CD4-positive, CD25-positive, alpha-beta regulatory T cell (primary cell): ENCODE data around the gene SLC2A9. TPM values are rescaled to one million over a fixed set of nuclear protein-coding genes. Genes with fewer than 3 reads are reported as not detected.

ENCODE experiments used
- ATAC-seq, 2 donors: fragments of 150-1000 bp; cut with Tn5 transposase; one replicate each; pipeline ENCODE4 v1.10.0; 2021; ENCODE audit warnings: low read depth in 2 of 2, moderate number of reproducible peaks in 2 of 2, moderate library complexity in 1 of 2
- DNase-seq, 3 donors: peaks; one replicate each; pipeline versions ENCODE4 v3.0.0 to v3.0.0-alpha.2; 2012 to 2022; ENCODE audit warnings: mixed read lengths in 1 of 3
- H3K27ac ChIP-seq: one replicate; pipeline ENCODE4 v1.7.0; 2013; ENCODE audit warnings: mild to moderate bottlenecking, low read length; ENCODE audit not compliant: insufficient read depth, poor library complexity, severe bottlenecking
- H3K27me3 ChIP-seq: one replicate; pipeline ENCODE4 v1.7.0; 2013; ENCODE audit warnings: low read length; ENCODE audit not compliant: control insufficient read depth, insufficient read depth
- H3K36me3 ChIP-seq: one replicate; pipeline ENCODE4 v1.7.0; 2013; ENCODE audit warnings: mild to moderate bottlenecking, low read length, moderate library complexity; ENCODE audit not compliant: control insufficient read depth, insufficient read depth
- H3K4me1 ChIP-seq: 2 replicates; pipeline ENCODE4 v1.7.0; 2013; ENCODE audit warnings: mild to moderate bottlenecking, low read length; ENCODE audit not compliant: insufficient read depth, control insufficient read depth, poor library complexity, severe bottlenecking
- H3K4me3 ChIP-seq: one replicate; pipeline ENCODE4 v1.7.0; 2013; ENCODE audit warnings: low read depth, mild to moderate bottlenecking, low read length, moderate library complexity
- H3K9me3 ChIP-seq, 2 experiments: 1 replicate in 1 of 2; 2 replicates in 1 of 2; pipeline ENCODE4 v1.7.0; 2013; ENCODE audit warnings: low read length in 2 of 2, mild to moderate bottlenecking in 1 of 2, moderate library complexity in 1 of 2; ENCODE audit not compliant: control insufficient read depth in 2 of 2
- H3K27ac Mint-ChIP-seq, 3 donors: one replicate each; pipeline ENCODE4 v1.8.0; 2020 to 2022; ENCODE audit warnings: mild to moderate bottlenecking in 3 of 3, mixed read lengths in 3 of 3, moderate library complexity in 2 of 3
- H3K27me3 Mint-ChIP-seq: one replicate; pipeline ENCODE4 v1.8.0; 2022; ENCODE audit warnings: mild to moderate bottlenecking, mixed read lengths
- H3K36me3 Mint-ChIP-seq: one replicate; pipeline ENCODE4 v1.8.0; 2020; ENCODE audit warnings: mixed read lengths
- H3K4me1 Mint-ChIP-seq, 4 donors: one replicate each; pipeline ENCODE4 v1.8.0; 2020 to 2022; ENCODE audit warnings: mixed read lengths in 4 of 4, mild to moderate bottlenecking in 1 of 4
- H3K4me3 Mint-ChIP-seq, 4 donors: one replicate each; pipeline ENCODE4 v1.8.0; 2020 to 2022; ENCODE audit warnings: mild to moderate bottlenecking in 4 of 4, mixed read lengths in 4 of 4, moderate library complexity in 3 of 4
- H3K9me3 Mint-ChIP-seq, 7 donors: one replicate each; pipeline ENCODE4 v1.8.0; 2020 to 2022; ENCODE audit warnings: mixed read lengths in 7 of 7, mild to moderate bottlenecking in 3 of 7, moderate library complexity in 2 of 7
- polyA plus RNA-seq, 4 donors: library from polyadenylated mRNA; unstranded; fragments of 300-500 nt; fragmentation: Illumina TruSeq; gene quantifications; one replicate each; pipeline ENCODE4 v1.2.3, GENCODE V29; 2021
- total RNA-seq: library from RNA; stranded (reverse); gene quantifications from one replicate; pipeline ENCODE4 v1.2.3, GENCODE V29; 2022

Gene SLC2A9
- total and polyA plus RNA-seq, 5 donors from 2014 or later = 0.41 to 5.7 (median 0.81) TPM

DNA sequence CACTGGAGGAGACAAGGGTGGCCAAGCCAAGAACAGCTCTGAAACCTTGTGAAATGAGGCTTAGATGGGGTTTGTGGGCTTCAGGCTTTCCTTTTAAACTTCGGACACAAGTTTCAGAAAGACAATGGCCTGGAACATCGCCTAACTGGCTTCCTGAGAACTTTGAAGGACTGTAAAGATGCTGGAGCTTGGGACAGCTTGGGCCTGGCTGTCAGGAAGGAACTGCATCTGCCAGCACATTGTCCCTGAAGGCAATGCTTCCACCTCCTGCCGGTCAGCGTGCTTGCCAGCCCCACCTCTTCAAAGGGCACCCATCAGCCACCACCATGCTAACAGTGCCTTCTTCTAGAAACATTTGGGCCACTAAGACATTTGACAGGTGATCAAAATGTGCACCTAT, 132.0 kb downstream of the SLC2A9 start:
- Mint-ChIP-seq H3K4me3 (no peak overlapping the region), H3K4me1 (no peaks in the 10 kb centered on the region), H3K9me3 (peaks cover 0 to 1% (median 0%) of the 10 kb centered on the region in 7 donors), H3K27ac (no peak overlapping the region), H3K36me3 (no peaks in the 10 kb centered on the region), H3K27me3 (no peaks in the 10 kb centered on the region)
- H3K9me3 ChIP-seq = no peaks in the 10 kb centered on the region
- H3K27ac ChIP-seq = no peak overlapping the region
- DNase-seq (no peak), ATAC-seq (no peak)
- H3K4me1 ChIP-seq = no peaks in the 10 kb centered on the region
- H3K4me3 ChIP-seq = no peak overlapping the region
- H3K36me3 ChIP-seq = no peaks in the 10 kb centered on the region
- no peaks in the 10 kb centered on the region for H3K27me3 ChIP-seq

DNA sequence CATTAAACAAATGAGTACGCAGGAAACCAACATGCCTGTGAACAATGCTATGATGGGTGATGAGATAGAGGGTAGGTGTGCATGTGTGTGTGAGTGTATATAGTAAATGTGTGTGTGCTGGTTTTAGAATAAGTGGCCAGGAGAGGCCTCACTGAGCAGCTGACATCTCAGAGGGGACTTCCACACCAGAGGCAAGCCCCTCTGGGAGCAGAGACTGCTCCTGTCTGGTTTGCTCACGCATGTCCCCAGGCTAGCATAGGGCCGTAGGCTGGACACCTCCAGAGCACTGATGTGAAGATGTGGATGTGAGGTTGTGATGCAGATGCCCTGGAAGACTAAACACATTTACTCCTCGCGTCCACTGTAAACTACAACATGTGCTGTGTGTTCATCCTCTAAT, 135.3 kb downstream of the SLC2A9 start:
- H3K4me3 Mint-ChIP-seq = no peak overlapping the region
- ATAC-seq = no peak

DNA sequence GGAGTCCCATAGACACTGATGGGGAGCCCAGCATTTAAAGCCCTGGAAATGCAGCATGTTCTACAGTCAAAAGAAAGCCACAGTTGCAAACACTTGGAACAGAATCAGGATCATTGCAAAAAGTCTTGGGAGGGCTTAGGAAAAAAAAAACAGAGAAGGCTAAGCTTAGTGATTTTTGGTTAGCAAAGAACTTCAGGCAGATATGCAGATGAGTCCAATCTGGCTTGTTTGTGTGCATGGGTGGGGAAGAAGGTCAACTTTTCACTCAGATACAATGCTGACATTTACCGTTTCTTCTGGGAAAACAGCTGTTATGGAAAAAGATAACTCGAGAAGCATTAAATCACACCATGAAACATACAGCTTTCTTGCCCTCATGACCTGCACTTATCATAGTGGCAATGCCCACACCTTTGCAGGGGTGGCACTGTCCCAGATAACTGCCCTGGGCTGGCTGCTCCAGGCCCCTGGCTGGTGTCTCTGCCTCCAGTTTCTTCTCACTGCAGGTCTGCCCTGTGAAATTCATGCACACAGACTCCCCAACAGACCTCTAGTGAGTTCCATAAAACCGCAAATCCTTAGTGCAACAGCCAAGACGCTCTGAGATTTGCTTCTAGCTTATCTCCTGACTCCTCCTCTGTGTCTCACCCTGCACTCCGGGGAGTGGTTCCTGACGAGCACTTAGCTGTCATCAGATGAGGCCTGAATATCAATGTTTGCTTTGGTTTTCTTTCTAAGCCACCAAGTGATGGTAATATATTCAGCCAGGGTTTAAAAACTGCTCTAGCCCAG, 140.7 kb downstream of the SLC2A9 start:
- DNase-seq (no peak), ATAC-seq (no peak)
- no peaks in the 10 kb centered on the region for H3K36me3 ChIP-seq
- Mint-ChIP-seq H3K36me3 (no peaks in the 10 kb centered on the region), H3K9me3 (no peaks in the 10 kb centered on the region), H3K4me3 (no peak overlapping the region), H3K27ac (no peak overlapping the region), H3K27me3 (no peaks in the 10 kb centered on the region), H3K4me1 (no peaks in the 10 kb centered on the region)
- H3K4me3 ChIP-seq = no peak overlapping the region
- H3K27ac ChIP-seq = no peak overlapping the region
- no peaks in the 10 kb centered on the region for H3K9me3 ChIP-seq
- no peaks in the 10 kb centered on the region for H3K4me1 ChIP-seq
- peaks cover 2% of the 10 kb centered on the region for H3K27me3 ChIP-seq

More for the DNA sequence above, 135.3 kb downstream of the SLC2A9 start:
- H3K27ac ChIP-seq = no peak overlapping the region
- H3K27me3 ChIP-seq = no peaks in the 10 kb centered on the region
- peaks cover 0 to 1% (median 0%) of the 10 kb centered on the region in 7 donors for H3K9me3 Mint-ChIP-seq
- H3K9me3 ChIP-seq = no peaks in the 10 kb centered on the region
- H3K27me3 Mint-ChIP-seq = no peaks in the 10 kb centered on the region
- H3K36me3 ChIP-seq = no peaks in the 10 kb centered on the region
- H3K4me3 ChIP-seq = no peak overlapping the region
- H3K36me3 Mint-ChIP-seq = no peaks in the 10 kb centered on the region
- H3K4me1 ChIP-seq = no peaks in the 10 kb centered on the region
- no peak for DNase-seq
- no peaks in the 10 kb centered on the region for H3K4me1 Mint-ChIP-seq
- no peak overlapping the region for H3K27ac Mint-ChIP-seq

DNA sequence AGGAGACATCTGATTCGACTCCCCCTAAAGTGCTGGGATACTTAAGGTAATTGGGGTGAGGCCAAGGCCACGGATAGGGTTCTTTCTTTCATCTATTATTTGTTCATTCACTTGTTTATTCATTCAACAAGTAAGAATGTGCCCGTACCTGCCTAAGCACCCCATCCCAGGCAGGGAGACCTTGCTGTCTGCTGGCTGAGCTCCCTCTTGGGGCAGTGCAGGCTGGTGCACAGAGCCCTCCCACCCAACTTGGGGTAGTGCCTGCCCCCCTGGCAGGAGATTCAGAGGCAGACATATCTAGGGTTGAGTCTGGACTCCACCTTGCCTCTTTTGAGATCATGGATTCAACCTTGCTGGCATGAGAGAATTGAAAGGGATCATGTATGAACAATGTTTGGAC, 144.2 kb downstream of the SLC2A9 start:
- ATAC-seq = no peak
- Histone ChIP-seq H3K4me1 (no peaks in the 10 kb centered on the region), H3K36me3 (no peaks in the 10 kb centered on the region), H3K4me3 (no peak overlapping the region), H3K27me3 (peaks cover 2% of the 10 kb centered on the region), H3K9me3 (no peaks in the 10 kb centered on the region), H3K27ac (no peak overlapping the region)
- H3K27ac Mint-ChIP-seq = no peak overlapping the region
- H3K9me3 Mint-ChIP-seq = peaks cover 0 to 3% (median 0%) of the 10 kb centered on the region in 7 donors
- no peaks in the 10 kb centered on the region for H3K27me3 Mint-ChIP-seq
- H3K36me3 Mint-ChIP-seq = no peaks in the 10 kb centered on the region
- H3K4me3 Mint-ChIP-seq = no peak overlapping the region
- H3K4me1 Mint-ChIP-seq = no peaks in the 10 kb centered on the region
- no peak for DNase-seq

DNA sequence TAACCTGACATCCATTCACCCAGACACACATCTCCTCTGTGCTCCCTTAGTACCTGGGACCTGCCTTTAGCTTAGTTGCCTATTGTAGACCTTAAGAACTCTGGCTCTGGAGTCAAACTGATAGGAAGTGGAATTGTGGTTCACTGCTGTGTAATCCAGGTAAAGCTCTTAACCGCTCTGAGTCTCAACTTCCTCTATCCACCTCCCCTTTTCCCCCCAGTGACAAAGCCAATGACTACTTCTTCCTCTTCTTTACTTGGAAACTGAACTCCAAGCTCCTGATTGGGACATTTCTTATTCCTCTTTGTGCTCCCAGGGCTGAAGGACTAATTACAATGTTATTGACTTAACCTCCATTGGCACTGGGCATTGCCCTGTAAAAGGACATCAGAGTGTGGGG, 145.8 kb downstream of the SLC2A9 start:
- Histone ChIP-seq H3K36me3 (no peaks in the 10 kb centered on the region), H3K4me1 (no peaks in the 10 kb centered on the region), H3K27me3 (peaks cover 2% of the 10 kb centered on the region), H3K27ac (no peak overlapping the region), H3K9me3 (no peaks in the 10 kb centered on the region), H3K4me3 (no peak overlapping the region)
- ATAC-seq (no peak), DNase-seq (no peak)
- H3K36me3 Mint-ChIP-seq = no peaks in the 10 kb centered on the region
- H3K9me3 Mint-ChIP-seq = peaks cover 0 to 3% (median 0%) of the 10 kb centered on the region in 7 donors
- no peaks in the 10 kb centered on the region for H3K4me1 Mint-ChIP-seq
- H3K27me3 Mint-ChIP-seq = no peaks in the 10 kb centered on the region
- H3K4me3 Mint-ChIP-seq = no peak overlapping the region
- H3K27ac Mint-ChIP-seq = no peak overlapping the region

DNA sequence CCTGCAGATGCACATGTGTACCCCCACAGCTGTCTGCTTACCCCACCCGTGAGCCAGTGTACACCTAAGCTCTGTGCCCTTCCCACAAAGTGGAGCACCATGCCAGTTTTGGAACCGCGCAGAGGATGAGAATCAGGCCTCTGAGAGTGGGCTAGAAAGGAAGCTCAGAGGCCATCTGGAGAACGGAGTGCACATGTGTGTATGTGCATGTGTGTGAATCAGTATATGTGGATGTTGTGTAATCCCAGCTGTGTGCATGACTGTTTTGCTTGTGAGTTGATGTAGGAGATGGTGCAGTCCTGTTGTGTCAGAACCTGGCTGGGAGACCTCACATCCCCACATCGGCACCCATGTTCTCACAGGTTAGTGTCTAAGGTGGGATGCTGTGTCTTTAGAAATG, 146.9 kb downstream of the SLC2A9 start:
- DNase-seq (no peak), ATAC-seq (no peak)
- no peaks in the 10 kb centered on the region for H3K4me1 ChIP-seq
- H3K9me3 Mint-ChIP-seq = peaks cover 0 to 3% (median 1%) of the 10 kb centered on the region in 7 donors
- no peaks in the 10 kb centered on the region for H3K27me3 Mint-ChIP-seq
- H3K9me3 ChIP-seq = no peaks in the 10 kb centered on the region
- H3K4me1 Mint-ChIP-seq = no peaks in the 10 kb centered on the region
- H3K36me3 ChIP-seq = no peaks in the 10 kb centered on the region
- no peak overlapping the region for H3K27ac ChIP-seq
- H3K27me3 ChIP-seq = peaks cover 2% of the 10 kb centered on the region
- no peak overlapping the region for H3K4me3 ChIP-seq
- no peak overlapping the region for H3K27ac Mint-ChIP-seq
- H3K4me3 Mint-ChIP-seq = no peak overlapping the region
- no peaks in the 10 kb centered on the region for H3K36me3 Mint-ChIP-seq

DNA sequence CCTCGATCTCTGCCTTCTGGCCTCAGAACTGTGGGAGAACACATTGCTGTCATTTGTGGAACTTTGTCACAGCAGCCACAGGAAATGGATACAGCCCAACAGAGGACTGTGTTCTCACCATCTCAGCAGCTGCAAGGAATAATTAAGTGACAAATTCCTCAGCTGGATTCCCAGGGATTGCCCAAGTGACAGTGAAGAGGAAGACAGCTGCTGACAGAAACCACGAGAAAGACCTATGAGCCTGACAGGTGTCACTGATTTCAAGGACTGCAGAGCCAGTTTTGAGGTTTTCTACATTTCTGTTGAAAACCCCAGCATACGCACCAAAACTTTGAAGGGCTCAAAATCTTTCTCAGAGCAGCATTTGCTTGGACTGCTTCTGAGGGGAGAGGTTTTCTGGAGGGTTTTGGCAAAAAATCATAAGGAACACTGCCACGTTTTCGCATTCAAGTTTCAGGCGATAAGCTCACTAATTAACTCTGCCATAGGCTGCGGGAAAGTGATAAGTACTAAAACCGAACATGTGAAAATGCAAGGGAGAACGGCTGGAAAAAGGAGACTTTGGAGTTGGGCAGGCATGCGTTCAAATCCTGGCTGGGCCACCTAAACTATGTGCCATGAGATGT, 151.0 kb downstream of the SLC2A9 start:
- H3K4me1 ChIP-seq = no peaks in the 10 kb centered on the region
- Mint-ChIP-seq H3K4me1 (no peaks in the 10 kb centered on the region), H3K27me3 (no peaks in the 10 kb centered on the region), H3K9me3 (peaks cover 0 to 3% (median 1%) of the 10 kb centered on the region in 7 donors), H3K36me3 (no peaks in the 10 kb centered on the region), H3K4me3 (no peak overlapping the region), H3K27ac (no peak overlapping the region)
- no peaks in the 10 kb centered on the region for H3K36me3 ChIP-seq
- no peak for ATAC-seq
- H3K27me3 ChIP-seq = no peaks in the 10 kb centered on the region
- H3K9me3 ChIP-seq = no peaks in the 10 kb centered on the region
- no peak overlapping the region for H3K4me3 ChIP-seq
- no peak for DNase-seq
- H3K27ac ChIP-seq = no peak overlapping the region
